Endodermal cell (in vitro differentiated cells): ENCODE results near the gene RSBN1L. TPM values are rescaled to one million over a fixed set of nuclear protein-coding genes. Genes with fewer than 3 reads are reported as not detected.

Experiments
- DNase-seq: peaks from one replicate; pipeline ENCODE4 v3.0.0-alpha.2; 2017
- H3K27ac ChIP-seq: 2 replicates; pipeline ENCODE4 v1.5.1; 2013; ENCODE audit warnings: mild to moderate bottlenecking, low read depth, low read length, moderate library complexity
- H3K27me3 ChIP-seq: 2 replicates; pipeline ENCODE4 v1.6.1; 2013; ENCODE audit warnings: mild to moderate bottlenecking, low read length, moderate library complexity; ENCODE audit not compliant: insufficient read depth, control insufficient read depth, poor library complexity, severe bottlenecking
- H3K36me3 ChIP-seq: 2 replicates; pipeline ENCODE4 v1.7.0; 2013; ENCODE audit warnings: mild to moderate bottlenecking, low read length, moderate library complexity; ENCODE audit not compliant: control insufficient read depth, insufficient read depth
- H3K4me1 ChIP-seq: one replicate; pipeline ENCODE4 v1.7.0; 2013; ENCODE audit warnings: low read length; ENCODE audit not compliant: control insufficient read depth, insufficient read depth
- H3K4me3 ChIP-seq: 2 replicates; pipeline ENCODE4 v1.5.1; 2013; ENCODE audit warnings: mild to moderate bottlenecking, low read length, moderate library complexity
- H3K9ac ChIP-seq: 2 replicates; pipeline ENCODE4 v1.6.1; 2013; ENCODE audit warnings: mild to moderate bottlenecking, low read length, moderate library complexity; ENCODE audit not compliant: poor library complexity, severe bottlenecking; ENCODE audit errors: extremely low read depth
- H3K9me3 ChIP-seq: 2 replicates; pipeline ENCODE4 v1.6.1; 2013; ENCODE audit warnings: mild to moderate bottlenecking, low read length, moderate library complexity; ENCODE audit not compliant: control insufficient read depth
- H3K27ac Mint-ChIP-seq: 2 replicates; pipeline ENCODE4 v1.8.0; 2020; ENCODE audit warnings: mixed read lengths
- H3K27me3 Mint-ChIP-seq: 2 replicates; pipeline ENCODE4 v1.8.0; 2021; ENCODE audit warnings: mild to moderate bottlenecking, mixed read lengths; ENCODE audit not compliant: insufficient read depth
- H3K36me3 Mint-ChIP-seq: 2 replicates; pipeline ENCODE4 v1.8.0; 2020; ENCODE audit warnings: low read depth, mixed read lengths
- H3K4me1 Mint-ChIP-seq: 2 replicates; pipeline ENCODE4 v1.8.0; 2020; ENCODE audit warnings: mixed read lengths
- H3K4me3 Mint-ChIP-seq: 2 replicates; pipeline ENCODE4 v1.8.0; 2020; ENCODE audit warnings: mild to moderate bottlenecking, moderate library complexity, mixed read lengths
- H3K9me3 Mint-ChIP-seq: 2 replicates; pipeline ENCODE4 v1.8.0; 2020; ENCODE audit warnings: mild to moderate bottlenecking, mixed read lengths
- CTCF ChIP-seq: fragments of 200-600 bp; sonication (generic); conservative IDR thresholded peaks from 2 replicates; pipeline ENCODE4 v1.5.0; 2021; ENCODE audit warnings: antibody characterized with exemption, mild to moderate bottlenecking
- WGBS, 2 experiments: methylation state at CpG; one replicate each; pipeline versions ENCODE4 v1.1.5 to v1.1.7; 2013; ENCODE audit warnings: missing lambda C conversion rate in 2 of 2, mixed read lengths in 1 of 2; ENCODE audit not compliant: insufficient coverage in 1 of 2, insufficient read length in 1 of 2; 5-methylcytosine and 5-hydroxymethylcytosine counted together
- total RNA-seq, 2 donors: library from RNA; stranded (reverse); fragmentation: NEBNext Ultra II Directional in 1 of 2; extraction: Animal tissue kit (Norgen Biotek cat#: 25700) in 1 of 2; gene quantifications; 2 replicates in 1 of 2; 3 replicates in 1 of 2; pipeline ENCODE4 v1.2.1, GENCODE V29; 2021

RSBN1L gene
- total RNA-seq, 2 donors from 2014 or later, result 17.6 to 19.9 TPM

DNA sequence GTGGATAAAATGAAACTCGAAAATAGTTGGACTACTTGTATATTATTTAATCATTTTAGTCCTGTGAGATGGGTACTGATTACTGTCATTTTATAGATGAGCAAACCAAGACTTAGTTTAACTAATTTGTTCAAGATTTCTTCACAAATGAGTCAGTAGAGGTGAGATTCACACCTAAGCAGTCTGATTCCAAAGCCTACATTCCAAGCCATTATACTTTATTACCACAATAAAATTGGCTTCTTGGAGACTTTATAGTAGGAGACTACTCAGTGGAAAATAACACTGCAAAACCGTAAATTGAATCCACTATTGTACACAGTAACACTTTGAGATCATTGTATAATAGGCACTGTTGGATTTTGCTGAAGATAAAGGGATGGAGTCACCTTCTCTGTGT is 104.5 kb downstream of the RSBN1L start:
- Histone ChIP-seq H3K27ac (no peak overlapping the region), H3K36me3 (no peaks in the 10 kb centered on the region), H3K9ac (no peak overlapping the region), H3K27me3 (no peaks in the 10 kb centered on the region), H3K4me3 (no peak overlapping the region), H3K9me3 (peaks cover 3% of the 10 kb centered on the region), H3K4me1 (peaks cover 8% of the 10 kb centered on the region)
- no peak overlapping the region for H3K4me3 Mint-ChIP-seq
- H3K27ac Mint-ChIP-seq, result no peak overlapping the region
- H3K36me3 Mint-ChIP-seq, result peaks cover 2% of the 10 kb centered on the region
- H3K27me3 Mint-ChIP-seq, result no peaks in the 10 kb centered on the region
- peaks cover 3% of the 10 kb centered on the region for H3K9me3 Mint-ChIP-seq
- no peak for DNase-seq
- H3K4me1 Mint-ChIP-seq, result peaks cover 20% of the 10 kb centered on the region
- whole genome bisulfite sequencing, 2 experiments, result 96% methylated on average over 2 of the region's 2 CpGs; no CpG with 5 or more reads in 1 of the 2 experiments
- TF ChIP-seq CTCF, result no peak

DNA sequence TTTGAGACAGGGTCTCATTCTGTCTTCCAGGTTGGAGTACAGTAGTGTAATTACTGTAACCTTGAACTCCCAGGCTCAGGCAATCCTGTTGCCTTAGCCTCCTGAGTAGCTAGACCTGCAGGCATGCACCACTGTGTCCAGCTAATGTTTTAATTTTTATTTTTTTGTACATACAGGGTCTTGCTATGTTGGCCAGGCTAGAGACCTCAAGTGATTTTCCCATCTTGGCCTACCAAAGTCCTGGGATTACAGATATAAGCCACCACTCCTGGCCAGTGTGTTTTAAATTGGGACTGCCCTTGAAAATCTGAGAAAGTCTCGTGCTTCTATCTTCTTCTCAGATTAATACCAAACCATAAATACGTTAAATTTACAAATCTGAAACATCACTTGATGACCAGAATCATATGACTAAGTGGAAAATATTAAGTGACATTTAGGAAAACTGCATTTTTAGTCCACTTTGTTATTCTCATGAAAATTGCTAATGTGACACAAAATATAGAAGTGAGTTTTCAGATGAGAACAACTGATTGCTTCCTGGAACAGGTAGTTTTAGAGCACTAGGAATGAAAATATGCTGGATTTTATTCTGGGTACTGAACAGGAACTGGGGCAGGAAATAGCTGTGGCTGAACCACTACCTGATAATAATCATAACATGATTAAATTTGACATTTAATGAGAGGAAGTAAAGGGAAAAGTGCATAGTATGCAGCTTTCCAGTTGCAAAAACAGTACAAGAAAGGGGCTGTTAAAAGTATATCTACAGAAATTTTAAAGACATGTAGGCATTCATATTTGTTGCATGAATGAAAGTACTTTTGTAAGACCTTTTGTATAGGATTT is 106.5 kb downstream of the RSBN1L start:
- no peak overlapping the region for H3K9ac ChIP-seq
- Mint-ChIP-seq H3K4me1 (peaks cover 9% of the 10 kb centered on the region), H3K4me3 (no peak overlapping the region), H3K36me3 (peaks cover 8% of the 10 kb centered on the region), H3K9me3 (peaks cover 23% of the 10 kb centered on the region), H3K27ac (no peak overlapping the region), H3K27me3 (no peaks in the 10 kb centered on the region)
- H3K36me3 ChIP-seq, result no peaks in the 10 kb centered on the region
- TF ChIP-seq CTCF, result no peak
- H3K9me3 ChIP-seq, result peaks cover 23% of the 10 kb centered on the region
- no peak overlapping the region for H3K27ac ChIP-seq
- no peaks in the 10 kb centered on the region for H3K27me3 ChIP-seq
- 93 to 100% methylated on average over 2 of the region's 2 CpGs for WGBS, 2 experiments
- H3K4me1 ChIP-seq, result peaks cover 8% of the 10 kb centered on the region
- no peak for DNase-seq
- no peak overlapping the region for H3K4me3 ChIP-seq

- Mint-ChIP-seq H3K4me1 (no peaks in the 10 kb centered on the region), H3K27me3 (no peaks in the 10 kb centered on the region), H3K27ac (no peak overlapping the region), H3K4me3 (no peak overlapping the region), H3K9me3 (peaks cover 30% of the 10 kb centered on the region), H3K36me3 (peaks cover 10% of the 10 kb centered on the region)
- no peak overlapping the region for H3K9ac ChIP-seq
- H3K27me3 ChIP-seq, result no peaks in the 10 kb centered on the region
- H3K9me3 ChIP-seq, result peaks cover 26% of the 10 kb centered on the region
- no peaks in the 10 kb centered on the region for H3K4me1 ChIP-seq
- H3K27ac ChIP-seq, result no peak overlapping the region
- H3K36me3 ChIP-seq, result no peaks in the 10 kb centered on the region
- no peak for TF ChIP-seq CTCF
- 100% methylated on average over 2 of the region's 2 CpGs; no CpG with 5 or more reads in 1 of the 2 experiments for WGBS, 2 experiments
- no peak overlapping the region for H3K4me3 ChIP-seq
- DNase-seq, result no peak
Observed at GRCh38 chr7:77806425-77806824, 110.2 kb downstream of the RSBN1L start.
